IMR-90 (cell line): ENCODE results near the gene FOXO1.

ENCODE experiments used
- CHD1 ChIP-seq: IDR thresholded peaks from 2 replicates; pipeline ENCODE4 v1.6.1; 2012; ENCODE audit warnings: low read depth, low read length, improper control_type of control experiment
- FOS ChIP-seq: fragments of 150-350 bp; IDR thresholded peaks from 2 replicates; pipeline ENCODE4 v1.6.1; 2016; ENCODE audit warnings: low read depth, low read length
- MAFK ChIP-seq: IDR thresholded peaks from 2 replicates; pipeline ENCODE4 v1.6.1; 2012; ENCODE audit warnings: low read depth, low read length, improper control_type of control experiment
- MAZ ChIP-seq: IDR thresholded peaks from 2 replicates; pipeline ENCODE4 v1.6.1; 2012; ENCODE audit warnings: low read depth, mild to moderate bottlenecking, low read length, improper control_type of control experiment, moderate library complexity, borderline replicate concordance
- MXI1 ChIP-seq: IDR thresholded peaks from 2 replicates; pipeline ENCODE4 v1.6.1; 2012; ENCODE audit warnings: low read depth, mild to moderate bottlenecking, low read length, moderate library complexity, borderline replicate concordance
- NFE2L2 ChIP-seq: fragments of 150-350 bp; IDR thresholded peaks from 2 replicates; pipeline ENCODE4 v1.6.1; 2016; ENCODE audit warnings: low read depth, mild to moderate bottlenecking, low read length
- POLR2A ChIP-seq: IDR thresholded peaks from 2 replicates; pipeline ENCODE4 v1.6.1; 2012; ENCODE audit warnings: mild to moderate bottlenecking, low read depth, low read length
- RAD21 ChIP-seq: IDR thresholded peaks from 2 replicates; pipeline ENCODE4 v1.6.1; 2012; ENCODE audit warnings: low read length, improper control_type of control experiment
- SMC3 ChIP-seq: fragments of 150-350 bp; IDR thresholded peaks from 2 replicates; pipeline ENCODE4 v1.6.1; 2016; ENCODE audit warnings: low read depth, mild to moderate bottlenecking, antibody characterized with exemption, low read length, moderate library complexity
- TF ChIP-seq, protein P1 (sequence below): conservative IDR thresholded peaks from 2 replicates; pipeline ENCODE4 v1.5.1; 2012; ENCODE audit warnings: mild to moderate bottlenecking, low read depth, low read length, improper control_type of control experiment

DNA sequence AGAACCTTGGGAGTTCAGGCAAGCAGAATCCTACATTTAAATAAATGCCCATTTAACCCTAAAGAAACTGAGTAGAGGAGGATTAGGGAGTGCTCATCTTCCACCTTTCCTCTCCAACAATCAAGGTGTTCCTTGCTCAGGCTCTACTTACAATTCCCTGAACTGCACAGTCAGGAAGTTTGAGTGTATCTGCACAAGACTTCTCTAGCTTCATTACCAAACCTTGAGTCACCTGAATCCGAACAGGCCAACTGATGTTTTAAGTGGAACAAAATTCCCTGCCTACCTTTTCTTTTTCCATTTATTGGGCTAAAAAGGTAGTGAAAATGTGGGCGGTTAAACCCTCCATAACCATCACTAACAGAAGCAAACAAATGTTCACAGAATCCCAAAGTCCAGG is 78.3 kb downstream of the FOXO1 start:
- TF ChIP-seq CHD1 (no peak), SMC3 (no peak), RAD21 (no peak), FOS (no peak), MAZ (no peak), POLR2A (no peak), MAFK (no peak), MXI1 (no peak), NFE2L2 (no peak)
- TF ChIP-seq, protein P1, sequence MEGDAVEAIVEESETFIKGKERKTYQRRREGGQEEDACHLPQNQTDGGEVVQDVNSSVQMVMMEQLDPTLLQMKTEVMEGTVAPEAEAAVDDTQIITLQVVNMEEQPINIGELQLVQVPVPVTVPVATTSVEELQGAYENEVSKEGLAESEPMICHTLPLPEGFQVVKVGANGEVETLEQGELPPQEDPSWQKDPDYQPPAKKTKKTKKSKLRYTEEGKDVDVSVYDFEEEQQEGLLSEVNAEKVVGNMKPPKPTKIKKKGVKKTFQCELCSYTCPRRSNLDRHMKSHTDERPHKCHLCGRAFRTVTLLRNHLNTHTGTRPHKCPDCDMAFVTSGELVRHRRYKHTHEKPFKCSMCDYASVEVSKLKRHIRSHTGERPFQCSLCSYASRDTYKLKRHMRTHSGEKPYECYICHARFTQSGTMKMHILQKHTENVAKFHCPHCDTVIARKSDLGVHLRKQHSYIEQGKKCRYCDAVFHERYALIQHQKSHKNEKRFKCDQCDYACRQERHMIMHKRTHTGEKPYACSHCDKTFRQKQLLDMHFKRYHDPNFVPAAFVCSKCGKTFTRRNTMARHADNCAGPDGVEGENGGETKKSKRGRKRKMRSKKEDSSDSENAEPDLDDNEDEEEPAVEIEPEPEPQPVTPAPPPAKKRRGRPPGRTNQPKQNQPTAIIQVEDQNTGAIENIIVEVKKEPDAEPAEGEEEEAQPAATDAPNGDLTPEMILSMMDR: no peak
